SIG-M5 (cell line): ENCODE results near the gene ABCA9.

Experiments used
- DNase-seq: peaks from one replicate; lab custom pipeline; 2025; lab: John Stamatoyannopoulos, UW

The ABCA9 gene

DNA sequence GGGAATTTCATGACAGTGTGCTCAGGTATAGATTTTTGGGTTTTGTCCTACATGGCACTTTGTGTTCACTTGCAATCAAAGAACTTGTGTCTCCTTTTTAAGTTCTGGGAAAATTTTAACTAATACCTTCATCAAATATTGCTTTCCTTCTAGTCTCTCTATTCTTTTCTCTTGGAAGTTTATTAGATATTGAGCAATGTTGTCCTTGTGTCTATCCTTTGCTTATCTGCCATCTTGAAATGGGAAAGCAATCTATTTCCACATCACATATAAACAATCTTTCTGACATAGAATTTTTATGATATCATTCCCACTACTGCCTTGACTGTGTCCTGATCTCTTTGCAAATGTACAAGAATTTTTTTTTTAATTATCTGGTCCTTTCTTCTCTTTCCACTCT lies 4.4 kb upstream of the ABCA9 start:
- no peak for DNase-seq

DNA sequence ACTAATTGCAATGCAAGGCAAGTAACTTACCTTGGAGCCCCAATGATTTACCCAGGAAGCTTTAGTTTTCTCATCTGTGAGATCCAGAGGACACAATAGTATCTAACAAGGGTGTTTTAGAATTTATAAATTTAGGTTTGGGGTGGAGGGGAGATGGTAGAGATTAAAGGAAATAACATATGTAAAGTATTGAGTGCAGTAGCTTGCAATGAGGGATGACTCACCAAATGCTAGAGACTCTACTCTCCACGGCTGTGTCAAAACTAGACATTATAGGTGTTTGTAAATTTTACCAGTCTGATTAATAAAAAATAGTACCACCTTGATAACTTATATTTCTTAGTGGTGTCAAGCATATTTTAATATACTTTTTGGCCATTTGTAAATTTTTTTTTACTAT lies 3.7 kb upstream of the ABCA9 start:
- no peak for DNase-seq

GRCh38 chr17:69064001-69064400 lies 3.3 kb upstream of the ABCA9 start:
- DNase-seq: no peak

- no peak for DNase-seq
Measured at GRCh38 chr17:69062860-69063581, 2.3 kb upstream of the ABCA9 start.

- no peak for DNase-seq
Measured at GRCh38 chr17:69061721-69062556, 1.2 kb upstream of the ABCA9 start.

GRCh38 chr17:69059458-69060175 lies 1.1 kb downstream of the ABCA9 start:
- DNase-seq: no peak

DNA sequence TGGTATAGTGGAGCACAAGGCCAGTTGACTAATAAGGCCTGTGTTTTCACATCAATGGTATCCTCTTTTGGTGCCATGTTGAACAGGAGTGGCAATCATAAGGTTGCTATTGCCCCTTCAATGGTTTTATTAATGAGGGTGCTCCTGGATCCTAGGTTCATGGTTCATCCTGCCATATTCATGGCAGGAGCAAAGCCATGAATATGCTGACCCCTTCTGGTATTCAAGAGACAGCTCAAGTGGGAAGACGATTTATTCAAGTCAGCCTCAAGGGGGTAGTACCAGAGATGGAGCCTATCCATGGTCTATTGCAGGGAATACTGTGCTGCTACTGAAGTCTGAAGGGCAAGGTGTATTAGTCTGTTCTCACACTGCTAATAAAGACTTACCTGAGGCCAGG lies 2.6 kb downstream of the ABCA9 start:
- no peak for DNase-seq

GRCh38 chr17:69057280-69057679 lies 3.4 kb downstream of the ABCA9 start:
- no peak for DNase-seq

DNA sequence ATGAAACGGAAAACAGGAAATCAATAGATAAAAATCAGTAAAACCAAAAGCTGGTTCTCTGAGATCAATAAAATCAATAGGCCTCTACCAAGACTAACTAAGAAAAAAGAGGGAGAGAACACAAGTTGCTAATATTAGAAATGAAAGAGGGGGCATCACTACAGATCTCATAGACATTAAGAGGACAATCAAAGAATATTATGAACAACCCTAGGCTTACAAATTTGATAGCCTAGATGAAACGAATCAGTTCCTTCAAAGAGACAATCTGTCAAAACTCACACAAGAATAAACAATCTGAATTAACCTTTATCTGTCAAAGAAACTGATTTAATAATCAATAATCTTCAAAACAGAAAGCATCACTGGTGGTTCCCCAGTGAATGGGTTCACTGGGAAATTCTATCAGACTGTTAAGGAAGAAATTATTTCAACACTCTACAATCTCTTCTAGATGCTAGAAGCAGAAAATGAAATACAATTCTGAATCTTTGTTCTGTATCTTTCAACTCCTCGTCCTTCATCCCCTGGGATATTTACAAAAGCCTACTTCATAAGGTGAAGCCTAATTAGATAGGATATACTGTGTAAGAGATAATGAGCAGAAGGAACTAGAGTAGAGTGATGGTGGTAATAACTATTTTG lies 4.4 kb downstream of the ABCA9 start:
- no peak for DNase-seq

DNA sequence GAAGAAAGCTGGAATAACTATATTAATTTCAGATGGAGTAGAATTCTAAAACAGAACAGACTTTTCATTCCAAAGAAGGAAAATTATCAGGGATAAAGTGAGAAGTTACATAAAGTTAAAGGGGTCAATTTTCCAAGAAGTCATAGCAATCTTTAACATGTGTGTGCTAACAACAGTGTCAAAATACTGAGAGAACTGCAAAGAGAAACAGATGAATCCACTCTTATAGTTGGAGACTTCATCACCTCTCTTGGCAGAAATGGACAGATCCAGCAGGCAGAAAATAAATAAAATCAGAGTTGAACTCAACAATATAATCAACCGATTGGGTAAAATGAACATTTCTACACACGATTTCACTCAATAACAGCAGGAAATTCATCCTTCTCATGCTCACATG lies 5.4 kb downstream of the ABCA9 start:
- no peak for DNase-seq

DNA sequence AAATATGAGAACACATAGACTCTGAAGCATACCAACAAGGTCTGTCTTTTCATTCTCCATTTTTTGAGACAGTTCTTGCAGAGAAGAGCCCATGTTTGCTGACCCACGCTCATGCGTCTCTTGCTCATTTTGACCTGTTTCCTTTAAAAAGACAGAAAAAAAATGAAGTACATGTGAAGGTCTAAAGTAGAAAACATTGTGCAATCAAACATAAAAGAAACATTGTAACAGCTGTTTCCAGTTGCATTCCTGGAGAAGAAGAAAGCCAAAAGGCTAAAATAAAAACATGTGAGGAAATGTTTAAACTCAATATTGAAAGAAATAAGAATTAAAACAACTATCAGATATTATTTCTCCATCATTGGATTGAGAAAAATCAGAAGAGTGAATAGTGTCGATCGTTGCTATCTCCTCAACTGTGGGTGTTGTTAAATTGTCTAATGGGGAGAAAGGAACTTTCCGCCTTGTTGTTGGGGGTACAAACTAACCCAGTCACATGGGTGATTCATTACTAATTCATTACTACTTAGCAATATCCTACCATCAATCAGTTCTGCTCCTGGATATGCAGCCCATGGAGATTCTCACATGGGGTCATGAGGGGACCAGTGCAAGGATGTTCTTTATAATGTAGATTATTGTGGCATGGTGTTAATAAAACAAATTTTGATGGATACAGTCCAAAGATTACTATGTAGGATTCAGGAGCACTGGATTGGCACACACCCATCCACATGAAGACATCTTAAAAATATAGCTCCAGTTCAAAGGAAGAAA lies 9.5 kb downstream of the ABCA9 start:
- no peak for DNase-seq

DNA sequence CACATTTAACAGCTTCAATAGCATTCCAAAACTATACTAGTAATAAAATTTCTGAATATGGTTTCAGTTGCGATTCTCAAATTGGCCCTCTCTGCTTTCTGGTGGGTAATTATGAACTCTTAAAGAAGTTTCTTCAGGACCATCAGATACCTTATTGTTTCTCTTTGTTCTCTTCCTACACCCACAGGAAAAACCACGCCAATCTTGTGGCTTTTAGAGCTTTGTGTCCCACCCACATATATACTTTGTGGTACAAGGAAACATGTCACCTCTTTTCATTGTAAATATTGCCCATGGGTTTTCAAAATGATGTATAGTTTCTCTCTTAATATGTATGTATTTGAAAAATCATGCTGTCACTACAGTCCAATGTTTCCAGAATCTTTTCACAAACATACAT lies 12.1 kb downstream of the ABCA9 start:
- no peak for DNase-seq

DNA sequence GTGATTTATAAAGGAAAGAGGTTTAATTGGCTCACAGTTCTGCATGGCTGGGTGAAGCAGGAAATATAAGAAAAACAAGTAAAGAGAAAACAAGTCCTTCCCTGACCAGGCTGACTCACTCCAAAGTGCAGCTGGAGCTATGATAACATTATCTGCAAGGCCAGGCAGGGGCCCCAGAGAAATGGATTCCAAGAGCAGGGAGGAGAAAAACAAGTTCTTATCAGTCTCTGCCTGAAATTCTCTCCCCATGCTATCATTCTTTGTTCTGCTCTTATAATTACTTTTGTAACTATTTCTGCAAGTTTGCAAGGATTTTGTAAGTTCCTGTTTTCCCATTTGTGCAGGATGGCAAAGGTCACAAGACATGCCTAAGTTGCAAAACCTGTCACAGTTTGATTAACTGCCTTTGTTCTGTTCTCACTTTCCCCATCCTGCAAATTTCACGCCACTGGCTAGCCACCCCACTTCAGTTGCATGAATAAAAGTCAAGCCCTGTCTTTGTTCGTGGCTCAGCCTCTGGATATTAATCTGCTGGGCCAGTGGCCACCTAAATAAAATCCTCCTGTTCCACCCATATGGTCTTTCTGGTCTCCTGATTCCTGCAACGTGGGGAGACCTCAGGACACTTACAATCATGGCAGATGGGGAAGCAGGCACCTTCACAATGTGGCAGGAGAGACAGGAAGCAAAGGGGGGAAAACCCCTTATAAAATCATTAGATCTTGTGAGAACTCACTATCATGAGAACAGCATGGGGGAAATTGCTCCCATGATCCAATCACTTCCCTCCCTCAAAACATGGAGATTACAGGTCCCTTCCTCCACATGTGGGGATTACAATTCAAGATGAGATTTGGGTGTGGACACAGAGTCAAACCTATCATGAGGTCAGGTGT lies 13.1 kb downstream of the ABCA9 start:
- DNase-seq: peak; percentile 49

- no peak for DNase-seq
Measured at GRCh38 chr17:69046121-69046807, 14.5 kb downstream of the ABCA9 start.

DNA sequence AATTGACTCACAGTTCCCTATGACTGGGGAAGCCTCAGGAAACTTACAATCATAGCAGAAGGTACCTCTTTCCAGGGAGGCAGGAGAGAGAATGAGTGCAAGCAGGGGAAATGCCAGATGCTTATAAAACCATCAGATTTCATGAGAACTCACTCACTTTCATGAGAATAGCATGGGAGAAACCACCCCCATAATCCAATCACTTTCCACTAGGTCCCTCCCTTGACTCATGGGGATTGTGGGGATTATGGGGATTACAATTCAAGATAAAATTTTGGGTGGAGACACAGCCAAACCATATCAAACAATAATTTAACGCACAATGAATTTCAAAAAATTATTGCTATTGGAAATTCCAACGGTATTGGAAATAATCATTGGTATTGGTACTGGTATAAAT lies 15.1 kb downstream of the ABCA9 start:
- DNase-seq: no peak

DNA sequence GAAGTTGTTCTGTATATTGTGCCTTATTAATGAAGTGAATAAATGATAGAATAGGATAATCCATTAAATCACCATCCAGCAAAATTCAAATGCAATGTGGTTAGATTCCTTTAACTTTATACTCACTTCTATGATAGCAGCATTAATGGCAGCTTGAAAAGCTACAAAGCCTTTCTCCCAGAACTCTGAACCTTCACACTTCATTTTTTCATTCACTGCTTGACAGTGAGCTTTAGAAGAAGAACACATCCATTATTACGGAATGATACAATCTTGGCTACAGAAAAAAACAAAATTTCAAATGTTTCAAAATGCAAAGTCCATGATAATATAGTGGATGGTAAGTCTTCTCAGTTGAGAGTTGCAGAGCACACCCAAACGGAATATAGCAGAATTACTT lies 16.4 kb downstream of the ABCA9 start:
- no peak for DNase-seq

GRCh38 chr17:69043098-69043734 lies 17.5 kb downstream of the ABCA9 start:
- DNase-seq: no peak

DNA sequence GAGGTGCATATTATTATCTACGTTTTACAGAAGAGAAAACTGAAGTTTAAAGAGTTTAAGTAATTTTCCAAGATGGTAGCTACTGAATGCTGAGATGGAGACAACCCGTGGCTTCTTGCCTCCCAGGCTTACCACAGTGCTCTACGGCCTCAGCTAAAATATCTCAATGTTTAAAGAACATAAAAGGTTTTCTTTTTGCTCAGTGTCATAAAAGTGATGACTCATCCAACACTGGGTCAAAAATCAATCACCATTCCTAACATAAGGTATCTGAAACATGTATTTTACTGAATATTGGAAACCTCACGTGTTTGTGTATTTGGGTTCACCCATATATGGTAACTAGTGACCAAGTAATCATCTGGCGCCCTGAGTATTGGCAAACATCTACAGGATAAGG lies 18.4 kb downstream of the ABCA9 start:
- DNase-seq: no peak

- no peak for DNase-seq
Measured at GRCh38 chr17:69031839-69032238, 28.9 kb downstream of the ABCA9 start.
